ENCODE measurements around the gene ATXN1. TPM values are rescaled to one million over a fixed set of nuclear protein-coding genes. Genes with fewer than 3 reads are reported as not detected.

The ATXN1 gene
- total RNA-seq, 1 donor: 48.5 TPM

DNA sequence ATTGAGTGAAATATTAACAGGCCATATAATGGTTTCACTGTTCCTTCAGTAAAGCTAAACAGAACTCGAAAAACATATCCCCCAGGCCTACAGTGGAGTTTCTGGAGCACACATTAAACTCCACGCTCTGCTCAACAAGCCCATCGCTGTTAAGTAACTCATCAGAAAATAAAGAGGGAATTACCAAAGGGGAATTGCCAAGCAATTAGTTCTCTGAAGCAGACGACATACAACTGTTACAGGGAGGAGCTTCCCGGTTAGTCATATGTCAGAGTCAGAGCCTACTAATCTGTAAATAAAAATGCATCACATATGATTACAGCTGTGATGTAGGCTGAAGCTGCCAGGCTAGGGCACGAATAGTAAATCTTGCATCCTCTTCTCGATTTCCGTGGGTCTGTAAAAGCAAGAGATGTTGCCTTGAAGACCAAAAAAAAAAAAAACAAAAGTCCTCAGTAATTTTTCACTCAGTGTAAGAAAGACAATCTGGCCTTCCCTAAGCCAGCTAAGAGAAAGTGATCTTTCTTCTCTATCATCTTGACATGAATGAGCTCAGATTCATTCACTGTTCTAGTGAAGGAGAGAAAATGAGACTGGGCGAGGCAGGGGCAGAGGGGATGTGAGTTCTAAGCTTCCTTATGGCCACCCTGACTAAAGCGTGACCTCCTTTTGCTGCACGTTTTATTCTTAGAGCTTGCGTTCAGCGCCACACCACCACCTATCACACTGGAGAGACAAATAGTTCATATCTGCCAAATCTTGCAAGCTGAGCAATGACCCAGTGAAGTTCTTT lies 13.8 kb downstream of the ATXN1 start:
- no peaks in the 10 kb centered on the region for H4K20me1 ChIP-seq (ENCODE audit: insufficient read depth, low read length)
- no peaks in the 10 kb centered on the region for H3K9me3 ChIP-seq (ENCODE audit: low read depth, low read length)
- peaks cover 7% of the 10 kb centered on the region for H3K36me3 ChIP-seq (ENCODE audit: insufficient read depth, low read length)
- H3K27me3 ChIP-seq (ENCODE audit: insufficient read depth, low read length): no peaks in the 10 kb centered on the region
- H3K4me1 ChIP-seq (ENCODE audit: insufficient read depth, low read length): peaks cover 56% of the 10 kb centered on the region
- H3K79me2 ChIP-seq (ENCODE audit: insufficient read depth, low read length): peaks cover 91% of the 10 kb centered on the region
- TF ChIP-seq, protein P1, sequence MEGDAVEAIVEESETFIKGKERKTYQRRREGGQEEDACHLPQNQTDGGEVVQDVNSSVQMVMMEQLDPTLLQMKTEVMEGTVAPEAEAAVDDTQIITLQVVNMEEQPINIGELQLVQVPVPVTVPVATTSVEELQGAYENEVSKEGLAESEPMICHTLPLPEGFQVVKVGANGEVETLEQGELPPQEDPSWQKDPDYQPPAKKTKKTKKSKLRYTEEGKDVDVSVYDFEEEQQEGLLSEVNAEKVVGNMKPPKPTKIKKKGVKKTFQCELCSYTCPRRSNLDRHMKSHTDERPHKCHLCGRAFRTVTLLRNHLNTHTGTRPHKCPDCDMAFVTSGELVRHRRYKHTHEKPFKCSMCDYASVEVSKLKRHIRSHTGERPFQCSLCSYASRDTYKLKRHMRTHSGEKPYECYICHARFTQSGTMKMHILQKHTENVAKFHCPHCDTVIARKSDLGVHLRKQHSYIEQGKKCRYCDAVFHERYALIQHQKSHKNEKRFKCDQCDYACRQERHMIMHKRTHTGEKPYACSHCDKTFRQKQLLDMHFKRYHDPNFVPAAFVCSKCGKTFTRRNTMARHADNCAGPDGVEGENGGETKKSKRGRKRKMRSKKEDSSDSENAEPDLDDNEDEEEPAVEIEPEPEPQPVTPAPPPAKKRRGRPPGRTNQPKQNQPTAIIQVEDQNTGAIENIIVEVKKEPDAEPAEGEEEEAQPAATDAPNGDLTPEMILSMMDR (IDR thresholded peaks at IDR 0.05; ENCODE audit: extremely low read depth, low read depth, low read length): no peak
- H3K27ac ChIP-seq (ENCODE audit: low read depth, low read length): peak overlapping the region; percentile 79
- H3K4me3 ChIP-seq (ENCODE audit: insufficient read depth, low read length): no peak overlapping the region
- no peak overlapping the region for H2AFZ ChIP-seq (ENCODE audit: low read length)
- peak overlapping the region; percentile 40 for H3K4me2 ChIP-seq (ENCODE audit: insufficient read depth, low read length)
- peak; percentile 83 for DNase-seq (ENCODE audit: insufficient read length, low spot score, missing footprints)

DNA sequence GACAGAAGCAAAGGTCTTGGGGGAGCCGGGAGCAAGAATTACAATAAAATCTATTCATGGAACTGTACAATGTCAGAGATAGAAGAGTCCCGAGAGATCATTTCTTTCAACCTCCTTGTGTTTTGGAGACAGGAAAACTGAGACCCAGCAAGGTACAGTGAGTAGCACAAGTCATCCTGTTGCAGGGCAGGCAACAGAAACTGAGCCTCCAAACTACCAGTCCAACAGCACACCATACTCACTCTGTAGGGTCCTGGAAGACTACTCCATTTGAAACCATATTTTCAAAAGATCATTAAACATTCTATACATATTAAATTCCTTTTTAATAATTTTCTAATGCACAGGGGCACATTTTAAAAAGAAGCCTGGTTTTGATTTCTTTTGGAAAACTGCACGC lies 14.4 kb downstream of the ATXN1 start:
- peaks cover 56% of the 10 kb centered on the region for H3K4me1 ChIP-seq (ENCODE audit: insufficient read depth, low read length)
- H3K79me2 ChIP-seq (ENCODE audit: insufficient read depth, low read length): peaks cover 90% of the 10 kb centered on the region
- TF ChIP-seq, protein P1 (IDR thresholded peaks at IDR 0.05; ENCODE audit: extremely low read depth, low read depth, low read length): no peak
- no peak overlapping the region for H2AFZ ChIP-seq (ENCODE audit: low read length)
- H3K4me2 ChIP-seq (ENCODE audit: insufficient read depth, low read length): peak overlapping the region; percentile 40
- H3K36me3 ChIP-seq (ENCODE audit: insufficient read depth, low read length): peaks cover 7% of the 10 kb centered on the region
- H3K27ac ChIP-seq (ENCODE audit: low read depth, low read length): peak overlapping the region; percentile 79
- H3K4me3 ChIP-seq (ENCODE audit: insufficient read depth, low read length): no peak overlapping the region
- no peaks in the 10 kb centered on the region for H4K20me1 ChIP-seq (ENCODE audit: insufficient read depth, low read length)
- DNase-seq (ENCODE audit: insufficient read length, low spot score, missing footprints): no peak
- no peaks in the 10 kb centered on the region for H3K27me3 ChIP-seq (ENCODE audit: insufficient read depth, low read length)
- H3K9me3 ChIP-seq (ENCODE audit: low read depth, low read length): no peaks in the 10 kb centered on the region

DNA sequence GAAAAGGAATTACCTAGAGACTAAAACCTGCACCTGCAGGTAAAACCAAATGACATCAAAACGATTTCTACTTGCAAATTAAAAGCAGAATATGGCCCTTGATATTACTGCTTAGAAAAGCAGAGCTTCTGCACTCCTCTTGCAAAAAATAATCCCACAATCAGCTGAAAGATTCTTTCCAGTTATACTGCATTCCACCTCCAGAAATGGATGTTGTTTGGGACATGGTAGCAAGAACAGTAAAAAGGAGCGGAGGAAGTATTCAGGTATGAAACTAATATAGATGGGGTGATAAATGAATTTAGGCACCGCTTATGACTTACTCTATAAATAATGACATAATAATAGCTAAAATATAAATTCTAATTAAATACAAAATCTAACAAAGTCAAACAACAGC lies 14.9 kb downstream of the ATXN1 start:
- Histone ChIP-seq H3K4me2 (ENCODE audit: insufficient read depth, low read length) (no peak overlapping the region), H3K4me3 (ENCODE audit: insufficient read depth, low read length) (no peak overlapping the region), H3K79me2 (ENCODE audit: insufficient read depth, low read length) (peaks cover 86% of the 10 kb centered on the region)

DNA sequence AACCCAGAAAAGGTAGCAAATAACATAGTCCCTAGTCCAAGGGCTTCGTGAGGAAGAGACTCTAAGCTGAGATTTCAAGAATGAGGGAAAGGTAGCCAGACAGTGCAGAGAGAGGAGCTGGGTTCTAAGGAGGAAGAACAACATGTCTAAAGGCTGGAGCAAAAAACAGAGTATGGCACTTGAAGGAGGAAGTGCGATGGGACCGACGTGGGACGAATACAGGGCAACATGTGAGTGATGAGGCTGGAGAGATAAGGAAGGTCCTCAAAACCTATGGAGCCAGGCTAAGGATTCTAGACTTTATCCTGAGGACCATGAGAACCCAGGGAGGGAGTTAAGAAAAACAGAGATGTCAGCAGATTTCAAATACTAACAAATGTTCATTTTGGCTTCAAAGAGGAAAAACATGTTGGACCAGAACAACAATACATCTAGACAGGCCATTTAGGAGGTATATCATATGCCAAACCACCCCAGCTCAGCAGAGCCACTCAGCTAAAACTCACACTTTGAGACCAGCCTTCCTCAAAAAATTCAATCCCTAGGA lies 17.5 kb downstream of the ATXN1 start:
- Histone ChIP-seq H4K20me1 (ENCODE audit: insufficient read depth, low read length) (no peaks in the 10 kb centered on the region), H3K27ac (ENCODE audit: low read depth, low read length) (no peak overlapping the region), H3K9me3 (ENCODE audit: low read depth, low read length) (no peaks in the 10 kb centered on the region), H3K4me1 (ENCODE audit: insufficient read depth, low read length) (peaks cover 63% of the 10 kb centered on the region), H3K27me3 (ENCODE audit: insufficient read depth, low read length) (no peaks in the 10 kb centered on the region), H3K79me2 (ENCODE audit: insufficient read depth, low read length) (peaks cover 68% of the 10 kb centered on the region), H3K4me2 (ENCODE audit: insufficient read depth, low read length) (no peak overlapping the region), H3K4me3 (ENCODE audit: insufficient read depth, low read length) (no peak overlapping the region), H3K36me3 (ENCODE audit: insufficient read depth, low read length) (no peaks in the 10 kb centered on the region), H2AFZ (ENCODE audit: low read length) (no peak overlapping the region)
- no peak for DNase-seq (ENCODE audit: insufficient read length, low spot score, missing footprints)
- TF ChIP-seq, protein P1 (IDR thresholded peaks at IDR 0.05; ENCODE audit: extremely low read depth, low read depth, low read length): no peak

More for the DNA sequence above, 14.9 kb downstream of the ATXN1 start:
- Histone ChIP-seq H3K27me3 (ENCODE audit: insufficient read depth, low read length) (no peaks in the 10 kb centered on the region), H4K20me1 (ENCODE audit: insufficient read depth, low read length) (no peaks in the 10 kb centered on the region), H2AFZ (ENCODE audit: low read length) (no peak overlapping the region), H3K4me1 (ENCODE audit: insufficient read depth, low read length) (peaks cover 56% of the 10 kb centered on the region), H3K36me3 (ENCODE audit: insufficient read depth, low read length) (peaks cover 7% of the 10 kb centered on the region), H3K9me3 (ENCODE audit: low read depth, low read length) (no peaks in the 10 kb centered on the region), H3K27ac (ENCODE audit: low read depth, low read length) (peak overlapping the region; percentile 79)
- DNase-seq (ENCODE audit: insufficient read length, low spot score, missing footprints): no peak
- TF ChIP-seq, protein P1 (IDR thresholded peaks at IDR 0.05; ENCODE audit: extremely low read depth, low read depth, low read length): no peak
